Astrocyte (in vitro differentiated cells and primary cell): ENCODE measurements around the gene TBC1D2.

Experiments
- CTCF ChIP-seq: IDR thresholded peaks from 2 replicates; pipeline ENCODE4 v1.5.1; 2011; ENCODE audit warnings: low read depth, mild to moderate bottlenecking, inconsistent platforms, low read length, moderate library complexity; ENCODE audit not compliant: insufficient read depth
- EZH2 ChIP-seq: IDR thresholded peaks from 2 replicates; pipeline ENCODE4 v1.6.1; 2012; ENCODE audit warnings: mild to moderate bottlenecking, low read length, inconsistent platforms; ENCODE audit not compliant: insufficient read depth

DNA sequence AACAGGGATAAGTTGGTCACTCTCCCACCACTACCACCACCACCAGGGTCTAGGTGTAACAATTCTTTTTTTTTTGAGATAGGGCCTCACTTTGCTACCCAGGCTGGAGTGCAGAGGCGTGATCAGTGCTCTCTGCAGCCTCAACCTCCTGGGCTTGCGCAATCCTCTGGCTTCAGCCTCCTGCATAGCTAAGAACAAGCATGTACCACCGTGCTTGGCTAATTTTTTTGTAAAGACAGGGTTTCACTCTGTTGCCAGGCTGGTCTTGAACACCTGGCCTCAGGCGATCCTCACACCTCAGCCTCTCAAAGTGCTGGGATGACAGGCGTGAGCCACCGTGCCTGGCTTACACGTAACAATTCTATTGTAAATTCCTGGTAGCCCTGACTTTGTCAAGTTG is 90.5 kb downstream of the TBC1D2 start:
- no peak for TF ChIP-seq CTCF
- no peak for TF ChIP-seq EZH2
